H9 (cell line): ENCODE data around the gene PIEZO2. TPM values are rescaled to one million over a fixed set of nuclear protein-coding genes. Genes with fewer than 3 reads are reported as not detected.

Experiments
- DNase-seq: peaks from one replicate; pipeline ENCODE4 v3.0.0-alpha.2; 2017
- H2AFZ ChIP-seq: one replicate; pipeline ENCODE4 v1.6.1; 2013; ENCODE audit warnings: mild to moderate bottlenecking, low read length, control low read depth, moderate library complexity
- H2AK5ac ChIP-seq: 2 replicates; pipeline ENCODE4 v1.6.1; 2013; ENCODE audit warnings: low read length, control low read depth, mixed read lengths; ENCODE audit not compliant: insufficient read length
- H2BK120ac ChIP-seq: one replicate; pipeline ENCODE4 v1.6.1; 2013; ENCODE audit warnings: low read depth, mild to moderate bottlenecking, low read length, control low read depth, inconsistent platforms; ENCODE audit not compliant: poor library complexity, severe bottlenecking
- H2BK12ac ChIP-seq: 2 replicates; pipeline ENCODE4 v1.6.1; 2013; ENCODE audit warnings: low read length, control low read depth, mixed read lengths, low read depth; ENCODE audit not compliant: insufficient read length
- H2BK15ac ChIP-seq: 2 replicates; pipeline ENCODE4 v1.6.1; 2013; ENCODE audit warnings: low read depth, low read length, control low read depth
- H2BK20ac ChIP-seq: one replicate; pipeline ENCODE4 v1.6.1; 2013; ENCODE audit warnings: low read depth, mild to moderate bottlenecking, low read length, control low read depth, inconsistent platforms; ENCODE audit not compliant: poor library complexity, severe bottlenecking
- H2BK5ac ChIP-seq: 2 replicates; pipeline ENCODE4 v1.6.1; 2013; ENCODE audit warnings: low read length, control low read depth, mixed read lengths; ENCODE audit not compliant: insufficient read length
- H3K14ac ChIP-seq: 2 replicates; pipeline ENCODE4 v1.6.1; 2013; ENCODE audit warnings: low read length, control low read depth; ENCODE audit not compliant: insufficient read depth
- H3K18ac ChIP-seq: 2 replicates; pipeline ENCODE4 v1.6.1; 2013; ENCODE audit warnings: low read depth, mild to moderate bottlenecking, mixed read lengths, low read length, control low read depth; ENCODE audit not compliant: insufficient read length
- H3K23ac ChIP-seq: 2 replicates; pipeline ENCODE4 v1.6.1; 2013; ENCODE audit warnings: low read length, control low read depth, mixed read lengths, low read depth; ENCODE audit not compliant: insufficient read length
- H3K23me2 ChIP-seq: 2 replicates; pipeline ENCODE4 v1.6.1; 2013; ENCODE audit warnings: low read depth, mild to moderate bottlenecking, mixed read lengths, low read length, control low read depth; ENCODE audit not compliant: insufficient read length, poor library complexity, severe bottlenecking
- H3K27ac ChIP-seq: 2 replicates; pipeline ENCODE4 v1.5.1; 2013; ENCODE audit warnings: low read length, control low read depth, mixed read lengths, low read depth; ENCODE audit not compliant: insufficient read length
- H3K27me3 ChIP-seq: 2 replicates; pipeline ENCODE4 v1.6.1; 2013; ENCODE audit warnings: low read length, control low read depth, inconsistent platforms; ENCODE audit not compliant: insufficient read depth
- H3K4ac ChIP-seq: 2 replicates; pipeline ENCODE4 v1.6.1; 2013; ENCODE audit warnings: low read depth, mild to moderate bottlenecking, control low read depth, inconsistent platforms, low read length, moderate library complexity
- H3K4me1 ChIP-seq: 2 replicates; pipeline ENCODE4 v1.6.1; 2013; ENCODE audit warnings: low read length, control low read depth, inconsistent platforms; ENCODE audit not compliant: insufficient read depth
- H3K4me2 ChIP-seq: 2 replicates; pipeline ENCODE4 v1.6.1; 2013; ENCODE audit warnings: low read length, control low read depth, mixed read lengths; ENCODE audit not compliant: insufficient read length, insufficient read depth
- H3K56ac ChIP-seq: 2 replicates; pipeline ENCODE4 v1.6.1; 2013; ENCODE audit warnings: low read depth, mild to moderate bottlenecking, mixed read lengths, low read length, control low read depth; ENCODE audit not compliant: insufficient read length
- H3K79me1 ChIP-seq: 2 replicates; pipeline ENCODE4 v1.6.1; 2013; ENCODE audit warnings: low read depth, mild to moderate bottlenecking, moderate library complexity, low read length, control low read depth, inconsistent platforms; ENCODE audit not compliant: insufficient read depth, poor library complexity, severe bottlenecking
- H3K79me2 ChIP-seq: 2 replicates; pipeline ENCODE4 v1.6.1; 2013; ENCODE audit warnings: low read length, control low read depth, inconsistent platforms; ENCODE audit not compliant: insufficient read depth
- H3K9ac ChIP-seq: 2 replicates; pipeline ENCODE4 v1.6.1; 2013; ENCODE audit warnings: low read length, control low read depth, mixed read lengths; ENCODE audit not compliant: insufficient read length; ENCODE audit errors: extremely low read depth
- H3K9me3 ChIP-seq: one replicate; pipeline ENCODE4 v1.6.1; 2013; ENCODE audit warnings: low read depth, low read length, inconsistent platforms; ENCODE audit not compliant: control insufficient read depth
- H3T11ph ChIP-seq: one replicate; pipeline ENCODE4 v1.6.1; 2013; ENCODE audit warnings: mild to moderate bottlenecking, low read length, control low read depth, inconsistent platforms
- H4K20me1 ChIP-seq: one replicate; pipeline ENCODE4 v1.6.1; 2013; ENCODE audit not compliant: control insufficient read depth, insufficient read length, insufficient read depth
- H4K5ac ChIP-seq: 2 replicates; pipeline ENCODE4 v1.6.1; 2013; ENCODE audit warnings: low read depth, mild to moderate bottlenecking, mixed read lengths, low read length, control low read depth; ENCODE audit not compliant: insufficient read length
- H4K8ac ChIP-seq: replicated peaks from 2 replicates; pipeline ENCODE4 v1.6.1; 2013; ENCODE audit warnings: low read length, control low read depth, mixed read lengths, low read depth; ENCODE audit not compliant: insufficient read length
- H4K91ac ChIP-seq: 2 replicates; pipeline ENCODE4 v1.6.1; 2013; ENCODE audit warnings: low read depth, mild to moderate bottlenecking, moderate library complexity, mixed read lengths, low read length, control low read depth; ENCODE audit not compliant: insufficient read length
- H3K27ac Mint-ChIP-seq, 3 experiments: 2 replicates in 2 of 3; 3 replicates in 1 of 3; pipeline ENCODE4 v1.8.0; 2020 to 2021; ENCODE audit warnings: mixed read lengths in 3 of 3, mild to moderate bottlenecking in 1 of 3, moderate library complexity in 1 of 3
- H3K27me3 Mint-ChIP-seq: 2 replicates; pipeline ENCODE4 v1.8.0; 2021; ENCODE audit warnings: low read depth, mild to moderate bottlenecking, moderate library complexity, mixed read lengths
- H3K36me3 Mint-ChIP-seq, 3 experiments: 2 replicates in 2 of 3; 3 replicates in 1 of 3; pipeline ENCODE4 v1.8.0; 2020 to 2021; ENCODE audit warnings: low read depth in 3 of 3, mixed read lengths in 3 of 3; ENCODE audit not compliant: insufficient read depth in 1 of 3
- H3K4me1 Mint-ChIP-seq, 2 experiments: 2 replicates each; pipeline ENCODE4 v1.8.0; 2020; ENCODE audit warnings: mixed read lengths in 2 of 2
- H3K4me3 Mint-ChIP-seq, 2 experiments: 2 replicates in 1 of 2; 3 replicates in 1 of 2; pipeline ENCODE4 v1.8.0; 2020 to 2021; ENCODE audit warnings: mild to moderate bottlenecking in 2 of 2, mixed read lengths in 2 of 2, moderate library complexity in 1 of 2
- H3K9me3 Mint-ChIP-seq, 2 experiments: 2 replicates in 1 of 2; 3 replicates in 1 of 2; pipeline ENCODE4 v1.8.0; 2020; ENCODE audit warnings: mild to moderate bottlenecking in 2 of 2, mixed read lengths in 2 of 2, moderate library complexity in 1 of 2
- CTCF ChIP-seq: fragments of 200-600 bp; sonication (generic); conservative IDR thresholded peaks from 3 replicates; pipeline ENCODE4 v1.8.0; 2021; ENCODE audit warnings: antibody characterized with exemption, mild to moderate bottlenecking
- WGBS: extraction: QIAGEN DNeasy Blood & Tissue Kit; methylation state at CpG from one replicate; pipeline ENCODE4 v1.1.7; 2013; ENCODE audit warnings: missing lambda C conversion rate, low lambda C conversion rate, mixed read lengths; ENCODE audit not compliant: insufficient read length; ENCODE audit errors: extremely low coverage; 5-methylcytosine and 5-hydroxymethylcytosine counted together
- total RNA-seq: library from RNA; stranded (reverse); gene quantifications from 2 replicates; pipeline ENCODE4 v1.2.1, GENCODE V29; 2021

Gene PIEZO2
- total RNA-seq, 1 experiment from 2014 or later, result 3.9 TPM

GRCh38 chr18:11072632-11073031 lies 76.7 kb downstream of the PIEZO2 start:
- Histone ChIP-seq H4K8ac (no peak overlapping the region), H4K5ac (no peak overlapping the region), H3K4me1 (no peaks in the 10 kb centered on the region), H3K27ac (no peak overlapping the region), H3K79me1 (no peaks in the 10 kb centered on the region), H3K23me2 (no peaks in the 10 kb centered on the region), H2BK20ac (no peak overlapping the region), H3K4ac (no peak overlapping the region), H3K79me2 (no peaks in the 10 kb centered on the region), H2BK12ac (no peak overlapping the region), H3K18ac (no peak overlapping the region), H2AFZ (no peak overlapping the region), H3T11ph (no peak overlapping the region), H3K9me3 (no peaks in the 10 kb centered on the region), H3K4me2 (no peak overlapping the region), H4K20me1 (no peaks in the 10 kb centered on the region), H2BK5ac (no peak overlapping the region), H2BK15ac (no peak overlapping the region), H3K14ac (no peak overlapping the region), H3K27me3 (no peaks in the 10 kb centered on the region), H4K91ac (no peak overlapping the region), H2AK5ac (no peak overlapping the region), H3K56ac (no peak overlapping the region), H3K9ac (no peak overlapping the region), H3K23ac (no peak overlapping the region), H2BK120ac (no peak overlapping the region)
- no peak for DNase-seq
- H3K9me3 Mint-ChIP-seq, result peaks cover 0 to 5% of the 10 kb centered on the region in 2 experiments; a peak in 3 of 5 replicates
- H3K4me3 Mint-ChIP-seq, result no peak overlapping the region
- TF ChIP-seq CTCF, result no peak
- H3K4me1 Mint-ChIP-seq, result no peaks in the 10 kb centered on the region
- no peak overlapping the region for H3K27ac Mint-ChIP-seq
- H3K36me3 Mint-ChIP-seq, result no peaks in the 10 kb centered on the region; a peak in 1 of 7 replicates
- WGBS, result no CpG with 5 or more reads among the region's 5 CpGs
- H3K27me3 Mint-ChIP-seq, result no peaks in the 10 kb centered on the region; the same call in 1 of the 2 replicates
